Measurements from ENCODE around the gene PDE1A. TPM values are rescaled to one million over a fixed set of nuclear protein-coding genes. Genes with fewer than 3 reads are reported as not detected.

Gene PDE1A
- total RNA-seq, 2 experiments from 2014 or later = not detected

DNA sequence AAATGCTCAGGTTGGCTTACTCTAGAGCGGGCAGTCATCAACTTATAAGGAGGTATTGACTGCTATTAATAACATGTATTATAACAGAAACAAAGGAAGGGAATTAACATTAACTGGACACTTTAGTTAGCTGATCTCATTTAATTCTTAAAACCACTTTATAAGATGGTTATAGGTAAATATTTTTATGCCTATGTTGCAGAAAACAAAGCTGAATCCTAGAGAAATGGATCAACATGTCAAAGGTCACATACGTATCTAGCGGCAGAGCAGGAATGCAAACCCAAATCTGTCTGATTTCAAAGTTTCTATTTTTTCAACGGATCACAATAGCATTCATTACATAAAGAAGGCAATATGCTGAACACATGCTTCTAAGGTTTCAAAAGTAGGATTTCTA, 200.0 kb downstream of the PDE1A start:
- no peaks in the 10 kb centered on the region for H3K36me3 Mint-ChIP-seq (ENCODE audit: low read depth)
- intact Hi-C loops (cut with DNase I, micrococcal nuclease) = no loop called here
- CTCF ChIA-PET = interaction anchor here (0.6 kb wide), 1 partner anchor 748 kb away, joined by 3 read pairs; no protein-coding TSS in a partner anchor
- peaks cover 2% of the 10 kb centered on the region for H3K27me3 Mint-ChIP-seq
- DNase-seq (no peak), ATAC-seq (no peak)
- H3K4me3 Mint-ChIP-seq = no peak overlapping the region
- no peaks in the 10 kb centered on the region for H3K4me1 Mint-ChIP-seq
- no peak overlapping the region for H3K27ac Mint-ChIP-seq
- H3K9me3 Mint-ChIP-seq (ENCODE audit: low read depth) = no peaks in the 10 kb centered on the region
- POLR2A ChIA-PET = no interaction called here

DNA sequence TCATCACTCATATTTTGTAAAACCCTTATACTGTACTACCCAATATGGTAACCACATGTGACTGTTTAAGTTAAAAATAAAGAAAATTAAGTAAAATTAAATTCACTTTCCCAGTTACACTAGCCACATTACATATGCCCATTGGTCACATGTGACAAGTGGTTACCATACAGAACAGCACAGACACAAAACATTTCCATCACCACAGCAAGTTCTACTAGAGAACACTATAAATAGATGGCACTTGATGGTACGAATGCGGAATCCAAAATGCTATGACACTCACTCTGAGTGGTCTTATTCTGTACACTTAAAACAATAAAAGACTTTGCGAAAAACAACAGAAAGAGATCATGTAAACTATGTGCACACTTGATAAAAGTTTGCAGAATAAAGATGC, 202.2 kb downstream of the PDE1A start:
- Mint-ChIP-seq H3K27ac (no peak overlapping the region), H3K4me1 (no peaks in the 10 kb centered on the region), H3K4me3 (no peak overlapping the region), H3K9me3 (ENCODE audit: low read depth) (no peaks in the 10 kb centered on the region), H3K27me3 (peaks cover 2% of the 10 kb centered on the region), H3K36me3 (ENCODE audit: low read depth) (no peaks in the 10 kb centered on the region)
- ATAC-seq = no peak
- ChIA-PET POLR2A (interaction anchor here (0.5 kb wide), 1 partner anchor 374 kb away, joined by 5 read pairs; no protein-coding TSS in a partner anchor), CTCF (interaction anchor here (0.6 kb wide), 1 partner anchor 441 kb away, joined by 3 read pairs; no protein-coding TSS in a partner anchor)
- intact Hi-C loops (cut with DNase I, micrococcal nuclease) = no loop called here
- no peak for DNase-seq

DNA sequence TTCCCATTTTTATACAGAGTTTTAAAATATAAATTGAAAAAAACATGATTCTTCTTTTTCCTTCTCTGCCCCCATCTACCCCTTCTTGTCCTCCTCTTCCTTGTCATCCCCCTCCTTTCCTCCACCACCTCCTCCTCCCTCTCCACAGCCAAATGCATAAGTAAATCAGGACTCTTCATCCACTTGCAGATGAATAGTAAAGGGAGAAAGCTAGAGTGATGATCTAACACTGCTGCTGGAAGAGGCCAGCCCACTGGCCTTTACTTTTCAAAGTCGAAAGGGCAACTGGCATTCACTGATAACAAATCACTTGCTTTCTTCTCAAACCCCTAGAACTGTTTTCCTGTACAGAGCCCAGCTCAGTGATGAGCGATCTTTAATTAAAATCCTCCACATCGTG, 205.8 kb downstream of the PDE1A start:
- ATAC-seq = no peak

DNA sequence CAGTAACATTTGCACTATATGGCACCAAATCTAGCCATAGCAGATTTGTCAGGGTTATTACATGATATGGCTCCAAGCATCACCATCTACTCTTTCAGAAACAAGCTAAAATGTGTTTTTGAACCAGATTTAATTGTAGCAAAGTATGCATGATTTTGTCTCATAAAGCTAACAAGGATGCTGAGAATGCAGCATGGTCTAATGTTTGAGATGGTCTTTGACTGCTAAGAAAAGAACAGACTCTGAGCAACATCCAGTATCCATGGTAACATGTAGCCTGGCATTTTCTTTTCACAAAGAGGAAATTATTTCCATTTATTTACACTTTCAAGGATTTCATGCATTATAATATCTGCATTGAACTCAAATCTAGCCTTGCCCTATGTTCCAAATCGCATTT, 206.5 kb downstream of the PDE1A start:
- ChIA-PET POLR2A (no interaction called here), CTCF (no interaction called here)
- no peak for ATAC-seq
- intact Hi-C loops (cut with DNase I, micrococcal nuclease) = no loop called here
- DNase-seq = no peak
- no peak overlapping the region for H3K4me3 Mint-ChIP-seq
- H3K36me3 Mint-ChIP-seq (ENCODE audit: low read depth) = no peaks in the 10 kb centered on the region
- H3K27me3 Mint-ChIP-seq = no peaks in the 10 kb centered on the region
- H3K9me3 Mint-ChIP-seq (ENCODE audit: low read depth) = no peaks in the 10 kb centered on the region
- H3K4me1 Mint-ChIP-seq = no peaks in the 10 kb centered on the region
- no peak overlapping the region for H3K27ac Mint-ChIP-seq

More for the DNA sequence above, 205.8 kb downstream of the PDE1A start:
- H3K36me3 Mint-ChIP-seq (ENCODE audit: low read depth) = no peaks in the 10 kb centered on the region
- no peaks in the 10 kb centered on the region for H3K9me3 Mint-ChIP-seq (ENCODE audit: low read depth)
- CTCF ChIA-PET = no interaction called here
- intact Hi-C loops (cut with DNase I, micrococcal nuclease) = no loop called here
- DNase-seq = no peak
- H3K4me3 Mint-ChIP-seq = no peak overlapping the region
- no peak overlapping the region for H3K27ac Mint-ChIP-seq
- POLR2A ChIA-PET = no interaction called here
- H3K27me3 Mint-ChIP-seq = no peaks in the 10 kb centered on the region
- no peaks in the 10 kb centered on the region for H3K4me1 Mint-ChIP-seq

DNA sequence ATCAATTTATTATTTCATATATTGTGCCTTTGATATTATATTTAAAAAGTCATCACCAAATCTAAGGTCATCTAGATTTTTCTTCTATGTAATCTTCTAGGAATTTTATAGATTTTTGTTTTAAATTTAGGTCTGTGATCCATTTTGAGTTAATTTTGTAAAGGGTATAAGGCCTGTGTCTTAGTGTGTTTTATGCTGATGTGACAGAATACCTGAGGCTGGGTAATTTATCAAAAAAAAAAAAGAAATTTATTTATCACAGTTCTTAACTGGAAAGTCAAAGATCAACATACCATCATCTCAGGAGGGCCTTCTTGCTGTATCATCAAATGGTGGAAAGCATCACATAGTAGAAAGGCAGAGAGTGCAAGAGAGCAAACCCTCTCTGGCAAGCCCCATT, 216.2 kb downstream of the PDE1A start:
- Mint-ChIP-seq H3K27ac (no peak overlapping the region), H3K9me3 (ENCODE audit: low read depth) (peaks cover 1% of the 10 kb centered on the region), H3K27me3 (peaks cover 5% of the 10 kb centered on the region), H3K36me3 (ENCODE audit: low read depth) (no peaks in the 10 kb centered on the region), H3K4me3 (no peak overlapping the region), H3K4me1 (no peaks in the 10 kb centered on the region)
- DNase-seq = no peak
- ChIA-PET POLR2A (no interaction called here), CTCF (no interaction called here)
- intact Hi-C loops (cut with DNase I, micrococcal nuclease) = no loop called here
- no peak for ATAC-seq

DNA sequence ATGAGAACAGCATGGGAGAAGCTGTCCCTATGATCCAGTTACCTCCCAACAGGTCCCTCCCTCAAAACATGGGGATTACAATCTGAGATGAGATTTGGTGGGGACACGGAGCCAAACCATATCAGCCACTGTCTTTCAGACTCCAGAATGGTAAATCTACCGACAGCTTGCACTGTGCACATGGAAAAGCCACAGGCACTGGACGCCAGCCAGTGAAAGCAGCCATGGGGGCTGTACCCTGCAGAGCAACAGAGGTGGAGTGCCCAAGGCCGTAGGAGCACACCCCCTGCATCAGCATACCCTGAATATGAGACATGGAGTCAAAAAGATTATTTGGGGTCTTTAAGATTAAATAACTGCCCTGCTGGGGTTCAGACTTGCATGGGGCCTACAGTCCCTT, 218.4 kb downstream of the PDE1A start:
- CTCF ChIA-PET = no interaction called here
- DNase-seq = no peak
- Mint-ChIP-seq H3K4me1 (no peaks in the 10 kb centered on the region), H3K27me3 (peaks cover 5% of the 10 kb centered on the region), H3K27ac (no peak overlapping the region), H3K4me3 (no peak overlapping the region), H3K36me3 (ENCODE audit: low read depth) (no peaks in the 10 kb centered on the region), H3K9me3 (ENCODE audit: low read depth) (peaks cover 1% of the 10 kb centered on the region)
- POLR2A ChIA-PET = no interaction called here
- intact Hi-C loops (cut with DNase I, micrococcal nuclease) = no loop called here
- ATAC-seq = no peak

DNA sequence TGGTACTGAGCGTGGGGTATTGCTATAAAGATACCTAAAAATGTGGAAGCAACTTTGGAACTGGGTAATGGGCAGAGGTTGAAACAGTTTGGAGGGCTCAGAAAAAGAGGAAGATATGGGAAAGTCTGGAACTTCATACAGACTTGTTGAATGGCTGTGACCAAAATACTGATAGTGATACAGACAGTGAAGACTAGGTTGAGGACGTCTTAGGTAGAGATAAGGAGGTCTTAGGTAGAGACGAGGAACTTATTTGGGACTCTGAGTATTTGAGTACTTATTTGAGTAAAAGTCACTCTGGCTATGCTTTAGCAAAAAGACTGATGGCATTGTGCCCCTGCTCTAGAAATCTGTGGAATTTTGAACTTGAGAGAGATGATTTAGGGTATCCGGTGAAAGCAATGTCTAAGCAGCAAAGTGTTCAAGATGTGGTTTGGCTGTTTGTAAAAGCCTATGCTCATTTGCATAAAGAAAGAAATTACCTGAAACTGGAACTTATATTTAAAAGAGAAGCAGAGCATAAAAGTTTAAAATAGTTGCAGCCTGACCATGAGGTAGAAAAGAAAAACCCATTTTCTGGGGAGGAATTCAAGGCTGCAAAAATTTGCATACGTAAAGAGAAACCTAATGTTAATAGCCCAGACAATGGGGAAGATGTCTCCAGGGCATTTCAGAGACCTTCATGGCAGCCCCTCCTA, 219.6 kb downstream of the PDE1A start:
- Mint-ChIP-seq H3K27me3 (peaks cover 5% of the 10 kb centered on the region), H3K4me3 (no peak overlapping the region), H3K4me1 (no peaks in the 10 kb centered on the region), H3K9me3 (ENCODE audit: low read depth) (peaks cover 1% of the 10 kb centered on the region), H3K36me3 (ENCODE audit: low read depth) (no peaks in the 10 kb centered on the region), H3K27ac (no peak overlapping the region)
- ATAC-seq (no peak), DNase-seq (no peak)
- CTCF ChIA-PET = no interaction called here
- POLR2A ChIA-PET = no interaction called here
- intact Hi-C loops (cut with DNase I, micrococcal nuclease) = no loop called here

DNA sequence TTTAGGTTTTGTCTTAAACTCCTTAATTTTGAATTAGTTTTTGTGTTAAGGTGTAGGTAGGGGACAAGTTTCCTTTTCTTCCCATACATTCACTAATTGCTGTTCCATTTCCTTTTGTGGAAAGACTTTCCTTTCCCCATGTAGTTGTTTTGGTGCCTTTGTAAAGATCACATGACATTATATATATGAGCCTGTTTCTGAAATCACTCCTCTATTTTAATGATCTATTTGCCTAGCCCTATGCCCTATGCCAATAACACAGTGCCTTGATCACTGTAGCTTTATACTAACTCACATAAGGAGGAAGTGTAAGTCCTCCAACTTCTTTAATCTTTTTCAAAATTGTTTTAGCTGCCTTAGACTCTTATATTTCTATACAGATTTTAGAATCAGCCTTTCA, 229.3 kb downstream of the PDE1A start:
- intact Hi-C loops (cut with DNase I, micrococcal nuclease) = no loop called here
- no peak for ATAC-seq
- no peaks in the 10 kb centered on the region for H3K4me1 Mint-ChIP-seq
- no peaks in the 10 kb centered on the region for H3K9me3 Mint-ChIP-seq (ENCODE audit: low read depth)
- POLR2A ChIA-PET = no interaction called here
- no peak overlapping the region for H3K4me3 Mint-ChIP-seq
- no peaks in the 10 kb centered on the region for H3K36me3 Mint-ChIP-seq (ENCODE audit: low read depth)
- DNase-seq = no peak
- CTCF ChIA-PET = interaction anchor here (1.3 kb wide), 1 partner anchor 11 kb away, joined by 4 read pairs; no protein-coding TSS in a partner anchor
- H3K27ac Mint-ChIP-seq = no peak overlapping the region
- H3K27me3 Mint-ChIP-seq = peaks cover 2% of the 10 kb centered on the region

DNA sequence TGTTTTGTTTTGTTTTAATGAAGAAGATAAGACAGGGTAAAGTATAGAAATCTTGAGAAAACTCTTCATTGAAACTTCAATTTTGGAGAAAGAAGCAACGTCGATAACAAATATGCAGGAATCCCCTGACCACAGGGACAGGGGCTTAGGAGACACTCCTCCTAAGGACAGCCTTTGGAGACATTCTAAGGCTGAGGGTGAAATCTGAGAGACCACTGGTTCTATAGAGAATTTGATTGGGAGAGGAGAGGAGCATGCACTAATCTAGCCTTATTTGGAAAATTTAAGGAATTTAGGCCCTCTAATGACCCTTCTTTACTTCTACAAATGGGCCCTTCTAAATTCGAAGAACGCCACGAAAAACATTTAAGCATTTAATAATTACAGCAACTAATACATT, 233.5 kb downstream of the PDE1A start:
- DNase-seq = no peak
- Mint-ChIP-seq H3K9me3 (ENCODE audit: low read depth) (no peaks in the 10 kb centered on the region), H3K4me1 (no peaks in the 10 kb centered on the region), H3K27me3 (peaks cover 2% of the 10 kb centered on the region), H3K4me3 (no peak overlapping the region), H3K36me3 (ENCODE audit: low read depth) (no peaks in the 10 kb centered on the region), H3K27ac (no peak overlapping the region)
- intact Hi-C loops (cut with DNase I, micrococcal nuclease) = no loop called here
- POLR2A ChIA-PET = no interaction called here
- no peak for ATAC-seq
- CTCF ChIA-PET = no interaction called here

DNA sequence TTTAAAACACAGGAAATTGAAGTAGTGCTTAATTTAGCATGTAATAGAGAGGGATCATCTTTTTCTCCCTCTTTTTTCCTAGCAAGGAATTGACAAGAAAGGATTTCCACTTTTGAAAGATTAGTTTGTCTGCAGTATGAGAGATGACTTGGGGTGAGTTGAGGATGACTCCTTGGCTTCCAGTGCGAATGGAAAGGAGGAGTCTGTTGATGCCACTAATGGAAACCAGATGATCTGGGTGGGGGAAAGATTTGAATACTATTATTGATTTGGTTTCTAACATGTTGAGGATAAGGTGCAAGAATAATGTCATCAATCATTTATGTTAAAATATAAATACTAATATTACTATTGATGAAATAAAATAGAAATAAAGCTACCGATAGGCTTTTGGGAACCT, 235.8 kb downstream of the PDE1A start:
- ChIA-PET POLR2A (no interaction called here), CTCF (interaction anchor here (0.7 kb wide), 1 partner anchor 12 kb away, joined by 4 read pairs; no protein-coding TSS in a partner anchor)
- peaks cover 2% of the 10 kb centered on the region for H3K27me3 Mint-ChIP-seq
- no peak overlapping the region for H3K4me3 Mint-ChIP-seq
- H3K9me3 Mint-ChIP-seq (ENCODE audit: low read depth) = no peaks in the 10 kb centered on the region
- no peak for DNase-seq
- H3K4me1 Mint-ChIP-seq = no peaks in the 10 kb centered on the region
- ATAC-seq = no peak
- H3K27ac Mint-ChIP-seq = no peak overlapping the region
- intact Hi-C loops (cut with DNase I, micrococcal nuclease) = no loop called here
- H3K36me3 Mint-ChIP-seq (ENCODE audit: low read depth) = no peaks in the 10 kb centered on the region

DNA sequence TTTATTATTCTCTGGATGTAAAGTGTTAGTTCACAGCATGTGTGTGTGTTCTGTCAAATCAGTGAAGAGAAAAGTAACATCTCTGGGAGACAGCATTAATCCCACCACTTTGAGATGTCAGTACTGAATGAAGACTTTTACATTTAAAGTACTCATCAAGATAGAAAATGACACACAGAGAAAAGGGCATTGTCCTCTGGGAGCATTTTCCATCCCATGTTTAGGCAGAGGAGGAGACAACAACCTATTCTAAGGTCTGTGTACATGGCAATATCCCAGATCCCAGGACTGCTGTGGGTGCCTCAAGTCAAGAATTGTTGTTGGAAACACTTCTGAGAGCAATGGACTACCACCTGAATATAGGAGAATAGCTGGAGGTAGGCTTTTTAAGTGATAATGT, 239.7 kb downstream of the PDE1A start:
- ATAC-seq (no peak), DNase-seq (no peak)
- peaks cover 3% of the 10 kb centered on the region for H3K27me3 Mint-ChIP-seq
- POLR2A ChIA-PET = no interaction called here
- H3K4me1 Mint-ChIP-seq = no peaks in the 10 kb centered on the region
- no peak overlapping the region for H3K4me3 Mint-ChIP-seq
- CTCF ChIA-PET = interaction anchor here (0.6 to 5.0 kb wide), 9 partner anchors 10 to 793 kb away, joined by 3 to 31 read pairs (median 4); no protein-coding TSS in a partner anchor
- H3K9me3 Mint-ChIP-seq (ENCODE audit: low read depth) = peaks cover 3% of the 10 kb centered on the region
- intact Hi-C loops (cut with DNase I, micrococcal nuclease) = no loop called here
- no peaks in the 10 kb centered on the region for H3K36me3 Mint-ChIP-seq (ENCODE audit: low read depth)
- no peak overlapping the region for H3K27ac Mint-ChIP-seq

DNA sequence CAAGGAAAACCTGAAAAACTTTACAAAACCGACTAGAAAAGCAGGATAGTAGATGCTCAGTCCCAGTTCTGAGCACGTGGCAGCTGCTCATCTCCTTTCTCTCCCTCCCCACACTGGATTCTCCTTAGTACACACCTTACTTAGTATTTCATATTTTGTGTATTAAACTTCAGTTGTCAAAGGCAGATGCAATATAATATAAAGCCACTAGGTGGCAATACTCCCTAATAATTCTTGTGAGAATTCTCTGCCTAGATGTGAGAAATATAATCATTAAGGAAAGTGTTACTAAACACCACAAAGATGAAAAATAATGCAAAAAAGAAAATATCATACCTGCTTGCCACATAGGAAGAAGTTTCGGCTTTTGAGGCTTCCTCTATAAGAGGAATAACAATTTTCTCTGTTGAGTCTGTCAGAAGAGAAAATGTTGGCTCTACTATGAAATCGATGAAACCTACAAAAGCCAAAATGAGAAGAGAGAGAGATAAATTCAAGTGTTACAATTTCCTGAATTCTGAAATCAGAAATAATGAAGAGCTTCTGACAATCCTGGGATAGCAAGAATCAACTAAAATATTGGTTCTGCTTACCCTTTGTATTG, 240.6 kb downstream of the PDE1A start:
- POLR2A ChIA-PET = no interaction called here
- Mint-ChIP-seq H3K4me1 (no peaks in the 10 kb centered on the region), H3K36me3 (ENCODE audit: low read depth) (no peaks in the 10 kb centered on the region), H3K27ac (no peak overlapping the region), H3K27me3 (peaks cover 3% of the 10 kb centered on the region), H3K9me3 (ENCODE audit: low read depth) (peaks cover 3% of the 10 kb centered on the region), H3K4me3 (no peak overlapping the region)
- CTCF ChIA-PET = interaction anchor here (0.7 to 5.0 kb wide), 12 partner anchors 9 to 1457 kb away, joined by 3 to 31 read pairs (median 4); no protein-coding TSS in a partner anchor
- DNase-seq = no peak
- intact Hi-C loops (cut with DNase I, micrococcal nuclease) = loop anchor here (1.0 kb wide), 2 partner anchors 464 to 794 kb away; no protein-coding TSS in a partner anchor
- no peak for ATAC-seq
